HAP-1 (cell line): ENCODE results near the gene TCEAL5.
"Not testable (repeated sequence)": the region's sequence is repeated elsewhere in the genome, so short reads cannot be mapped to it uniquely, and the experiment has no call there.

Experiments
- DNase-seq, 2 experiments: peaks; one replicate each; pipeline ENCODE4 v3.0.0-alpha.2; 2016 to 2020; ENCODE audit warnings: low spot score in 2 of 2
- H3K27me3 ChIP-seq: fragments of 250-450 bp; sonication (Bioruptor Pico); 2 replicates; pipeline ENCODE4 v1.5.1; 2020; ENCODE audit warnings: low read depth, mild to moderate bottlenecking, moderate library complexity
- H3K36me3 ChIP-seq: fragments of 250-450 bp; sonication (Bioruptor Pico); replicated peaks from 2 replicates; pipeline ENCODE4 v1.5.1; 2020; ENCODE audit warnings: mild to moderate bottlenecking
- H3K4me1 ChIP-seq: fragments of 250-450 bp; sonication (Bioruptor Pico); 2 replicates; pipeline ENCODE4 v1.5.1; 2020; ENCODE audit warnings: mild to moderate bottlenecking
- H3K4me3 ChIP-seq: fragments of 250-450 bp; sonication (Bioruptor Pico); 2 replicates; pipeline ENCODE4 v1.5.1; 2020; ENCODE audit warnings: mild to moderate bottlenecking, moderate library complexity
- H3K9me3 ChIP-seq: fragments of 250-450 bp; sonication (Bioruptor Pico); 2 replicates; pipeline ENCODE4 v1.5.1; 2020; ENCODE audit warnings: mild to moderate bottlenecking, moderate library complexity
- in situ Hi-C: fragments of 300-500 bp; cut with MboI; formaldehyde crosslinking; loops from 3 replicates; pipeline ENCODE4 v1.14.3; 2020; ENCODE audit warnings: low sequenced_read_pairs, inconsistent platforms, mixed read lengths

Gene TCEAL5

GRCh38 chrX:103254171-103254824 is 22.3 kb downstream of the TCEAL5 start:
- Histone ChIP-seq H3K4me3 (no peak overlapping the region), H3K27me3 (no peaks in the 10 kb centered on the region), H3K9me3 (no peaks in the 10 kb centered on the region), H3K36me3 (no peaks in the 10 kb centered on the region), H3K4me1 (no peaks in the 10 kb centered on the region)
- DNase-seq = no peak
- in situ Hi-C loops = no loop called here

- no peak for DNase-seq
- H3K4me3 ChIP-seq = no peak overlapping the region
- H3K36me3 ChIP-seq = no peaks in the 10 kb centered on the region
- H3K4me1 ChIP-seq = no peaks in the 10 kb centered on the region
- in situ Hi-C loops = no loop called here
- no peaks in the 10 kb centered on the region for H3K27me3 ChIP-seq
- no peaks in the 10 kb centered on the region for H3K9me3 ChIP-seq
Observed at GRCh38 chrX:103253608-103254007, 22.9 kb downstream of the TCEAL5 start.

GRCh38 chrX:103250977-103251376 is 25.6 kb downstream of the TCEAL5 start:
- Histone ChIP-seq H3K27me3 (no peaks in the 10 kb centered on the region), H3K36me3 (no peaks in the 10 kb centered on the region), H3K4me1 (no peaks in the 10 kb centered on the region), H3K4me3 (no peak overlapping the region), H3K9me3 (no peaks in the 10 kb centered on the region)
- DNase-seq = no peak
- in situ Hi-C loops = no loop called here

GRCh38 chrX:103249805-103250204 is 26.7 kb downstream of the TCEAL5 start:
- no peaks in the 10 kb centered on the region for H3K27me3 ChIP-seq
- DNase-seq = no peak
- no peak overlapping the region for H3K4me3 ChIP-seq
- H3K36me3 ChIP-seq = no peaks in the 10 kb centered on the region
- no peaks in the 10 kb centered on the region for H3K9me3 ChIP-seq
- in situ Hi-C loops = no loop called here
- no peaks in the 10 kb centered on the region for H3K4me1 ChIP-seq

- Histone ChIP-seq H3K27me3 (no peaks in the 10 kb centered on the region), H3K4me1 (no peaks in the 10 kb centered on the region), H3K36me3 (no peaks in the 10 kb centered on the region), H3K9me3 (no peaks in the 10 kb centered on the region), H3K4me3 (no peak overlapping the region)
- DNase-seq = no peak
- in situ Hi-C loops = no loop called here
Observed at GRCh38 chrX:103248553-103248952, 28.0 kb downstream of the TCEAL5 start.

- no peaks in the 10 kb centered on the region for H3K36me3 ChIP-seq
- in situ Hi-C loops = no loop called here
- H3K4me3 ChIP-seq = no peak overlapping the region
- H3K9me3 ChIP-seq = no peaks in the 10 kb centered on the region
- no peak for DNase-seq
- no peaks in the 10 kb centered on the region; the same call in 1 of the 2 replicates for H3K27me3 ChIP-seq
- no peaks in the 10 kb centered on the region for H3K4me1 ChIP-seq
Observed at GRCh38 chrX:103240155-103240554, 36.4 kb downstream of the TCEAL5 start.

GRCh38 chrX:103236296-103236695 is 40.3 kb downstream of the TCEAL5 start:
- no peaks in the 10 kb centered on the region for H3K9me3 ChIP-seq
- H3K4me1 ChIP-seq = no peaks in the 10 kb centered on the region
- H3K27me3 ChIP-seq = no peaks in the 10 kb centered on the region; the same call in 1 of the 2 replicates
- no peak overlapping the region for H3K4me3 ChIP-seq
- in situ Hi-C loops = no loop called here
- no peaks in the 10 kb centered on the region for H3K36me3 ChIP-seq
- no peak for DNase-seq

- DNase-seq, H3K36me3 ChIP-seq, H3K4me3 ChIP-seq, H3K4me1 ChIP-seq, H3K27me3 ChIP-seq, in situ Hi-C loops, H3K9me3 ChIP-seq: not testable (repeated sequence)
Observed at GRCh38 chrX:103235608-103236007, 40.9 kb downstream of the TCEAL5 start.

- Histone ChIP-seq H3K4me1 (no peaks in the 10 kb centered on the region), H3K9me3 (no peaks in the 10 kb centered on the region), H3K4me3 (no peak overlapping the region), H3K27me3 (peaks cover 3% of the 10 kb centered on the region; the same call in 1 of the 2 replicates), H3K36me3 (no peaks in the 10 kb centered on the region)
- no peak for DNase-seq
- in situ Hi-C loops = no loop called here
Observed at GRCh38 chrX:103234869-103235268, 41.7 kb downstream of the TCEAL5 start.

- Histone ChIP-seq H3K36me3 (no peaks in the 10 kb centered on the region), H3K9me3 (no peaks in the 10 kb centered on the region), H3K4me1 (no peaks in the 10 kb centered on the region), H3K27me3 (peaks cover 7% of the 10 kb centered on the region), H3K4me3 (no peak overlapping the region)
- DNase-seq = no peak
- in situ Hi-C loops = no loop called here
Observed at GRCh38 chrX:103233263-103233662, 43.3 kb downstream of the TCEAL5 start.

- in situ Hi-C loops, DNase-seq, H3K4me1 ChIP-seq, H3K36me3 ChIP-seq, H3K4me3 ChIP-seq, H3K9me3 ChIP-seq: not testable (repeated sequence)
- peaks cover 13% of the 10 kb centered on the region for H3K27me3 ChIP-seq
Observed at GRCh38 chrX:103225918-103226317, 50.6 kb downstream of the TCEAL5 start.
